HFF-Myc (cell line): ENCODE results near the gene RING1.
A peak's percentile ranks its signal among the peaks of the same experiment; 100 is the strongest.

Experiments used
- DNase-seq: peaks from one replicate; pipeline ENCODE4 v3.0.0-alpha.2; 2011; ENCODE audit warnings: low read depth; ENCODE audit errors: extremely low read depth
- H3K4me3 ChIP-seq: replicated peaks from 2 replicates; pipeline ENCODE4 v1.5.1; 2011; ENCODE audit warnings: low read depth, mild to moderate bottlenecking, control low read depth, low read length
- TF ChIP-seq, protein P1 (sequence below): IDR thresholded peaks from 2 replicates; pipeline ENCODE4 v1.5.1; 2012; ENCODE audit warnings: mild to moderate bottlenecking, low read depth, low read length, control low read depth; ENCODE audit errors: missing control alignments

The RING1 gene

DNA sequence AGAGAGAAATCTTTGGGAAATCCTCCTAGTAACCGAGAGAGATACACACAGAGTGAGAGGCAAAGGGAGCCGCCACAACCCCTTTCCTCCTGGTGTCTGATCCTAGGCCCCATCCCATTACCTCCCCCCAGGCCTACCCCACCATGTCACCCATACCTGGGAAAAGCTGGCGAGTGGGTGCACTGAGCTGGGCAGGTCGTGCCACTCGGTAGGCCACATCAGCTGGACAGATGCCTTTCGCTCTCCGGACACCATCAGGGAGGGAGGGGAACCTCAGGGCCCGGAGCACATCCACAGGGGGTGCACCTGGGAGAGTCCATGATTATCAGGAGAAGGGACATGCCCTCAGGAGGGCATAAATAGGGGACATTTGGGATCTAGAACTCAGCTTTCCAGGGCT, 19.1 kb upstream of the RING1 start:
- DNase-seq: no peak
- TF ChIP-seq, protein P1, sequence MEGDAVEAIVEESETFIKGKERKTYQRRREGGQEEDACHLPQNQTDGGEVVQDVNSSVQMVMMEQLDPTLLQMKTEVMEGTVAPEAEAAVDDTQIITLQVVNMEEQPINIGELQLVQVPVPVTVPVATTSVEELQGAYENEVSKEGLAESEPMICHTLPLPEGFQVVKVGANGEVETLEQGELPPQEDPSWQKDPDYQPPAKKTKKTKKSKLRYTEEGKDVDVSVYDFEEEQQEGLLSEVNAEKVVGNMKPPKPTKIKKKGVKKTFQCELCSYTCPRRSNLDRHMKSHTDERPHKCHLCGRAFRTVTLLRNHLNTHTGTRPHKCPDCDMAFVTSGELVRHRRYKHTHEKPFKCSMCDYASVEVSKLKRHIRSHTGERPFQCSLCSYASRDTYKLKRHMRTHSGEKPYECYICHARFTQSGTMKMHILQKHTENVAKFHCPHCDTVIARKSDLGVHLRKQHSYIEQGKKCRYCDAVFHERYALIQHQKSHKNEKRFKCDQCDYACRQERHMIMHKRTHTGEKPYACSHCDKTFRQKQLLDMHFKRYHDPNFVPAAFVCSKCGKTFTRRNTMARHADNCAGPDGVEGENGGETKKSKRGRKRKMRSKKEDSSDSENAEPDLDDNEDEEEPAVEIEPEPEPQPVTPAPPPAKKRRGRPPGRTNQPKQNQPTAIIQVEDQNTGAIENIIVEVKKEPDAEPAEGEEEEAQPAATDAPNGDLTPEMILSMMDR: no peak
- H3K4me3 ChIP-seq: no peak overlapping the region

DNA sequence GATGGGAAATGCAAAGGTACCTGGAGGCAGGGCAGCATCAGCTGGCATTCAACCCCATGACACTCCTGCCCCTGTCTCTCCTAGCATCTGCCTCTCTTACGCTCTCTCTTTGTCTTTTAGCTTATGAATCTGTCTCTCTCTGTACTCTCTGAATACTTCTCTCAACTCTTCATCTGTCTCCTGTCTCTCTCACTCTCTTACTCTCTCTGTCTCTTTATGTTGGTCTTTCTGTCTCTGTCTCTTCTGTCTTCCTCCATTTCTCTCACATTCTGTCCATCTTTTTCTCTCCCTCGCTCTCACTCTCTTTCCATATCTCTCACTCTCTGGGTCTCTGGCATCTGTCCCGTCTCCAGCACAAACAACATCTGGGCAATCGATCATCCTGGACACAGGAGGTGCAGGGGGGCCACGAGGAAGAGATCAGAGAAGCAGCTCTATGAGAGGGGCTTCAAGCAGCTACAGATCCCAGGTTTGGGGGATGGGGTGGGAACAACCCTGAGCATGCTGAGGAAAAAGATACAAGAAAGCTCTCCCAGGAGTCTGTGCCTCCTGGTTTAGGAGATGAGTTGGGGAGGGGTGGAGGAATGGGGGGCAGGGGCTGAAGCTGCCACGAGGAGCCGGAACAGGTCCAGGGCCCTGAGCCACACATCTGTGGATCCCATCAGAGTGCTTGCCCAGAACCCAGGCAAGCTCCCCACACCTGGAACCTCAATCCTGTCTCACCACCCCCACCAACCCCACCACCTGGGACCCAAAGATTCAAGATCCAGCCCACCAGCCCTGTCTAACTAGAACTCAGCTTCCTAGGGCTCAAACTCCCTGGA, 18.5 kb upstream of the RING1 start:
- DNase-seq: no peak
- TF ChIP-seq, protein P1: no peak
- H3K4me3 ChIP-seq: no peak overlapping the region

DNA sequence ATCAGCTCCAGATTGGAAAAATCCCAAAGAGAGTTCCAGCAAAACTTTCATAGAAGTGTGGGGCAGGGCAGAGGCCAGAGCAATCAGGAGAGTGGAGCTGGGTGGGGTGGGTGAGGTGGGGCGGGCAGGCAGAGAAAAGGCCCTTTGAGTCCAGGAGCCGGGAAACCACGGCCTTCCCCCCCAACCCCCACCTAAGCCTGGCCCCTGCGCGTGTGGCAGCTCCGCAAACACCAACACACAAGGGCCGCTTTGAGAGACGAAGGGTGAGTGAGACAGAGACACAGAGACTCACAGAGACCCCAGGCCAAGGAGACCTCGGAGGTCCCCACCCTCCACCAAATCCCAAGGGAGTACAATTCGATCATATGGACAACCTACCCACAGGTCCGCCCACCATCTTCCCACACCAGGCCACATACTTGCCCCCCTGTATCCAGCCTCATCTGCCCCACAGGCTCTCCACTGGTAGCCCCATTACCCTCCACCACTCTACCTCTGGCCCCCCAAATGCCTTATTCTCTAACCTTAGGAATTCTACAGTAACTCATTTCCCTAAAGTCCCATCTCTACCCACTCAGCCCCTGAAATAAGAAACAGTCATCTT, 17.7 kb upstream of the RING1 start:
- DNase-seq: no peak
- TF ChIP-seq, protein P1: no peak
- H3K4me3 ChIP-seq: no peak overlapping the region

DNA sequence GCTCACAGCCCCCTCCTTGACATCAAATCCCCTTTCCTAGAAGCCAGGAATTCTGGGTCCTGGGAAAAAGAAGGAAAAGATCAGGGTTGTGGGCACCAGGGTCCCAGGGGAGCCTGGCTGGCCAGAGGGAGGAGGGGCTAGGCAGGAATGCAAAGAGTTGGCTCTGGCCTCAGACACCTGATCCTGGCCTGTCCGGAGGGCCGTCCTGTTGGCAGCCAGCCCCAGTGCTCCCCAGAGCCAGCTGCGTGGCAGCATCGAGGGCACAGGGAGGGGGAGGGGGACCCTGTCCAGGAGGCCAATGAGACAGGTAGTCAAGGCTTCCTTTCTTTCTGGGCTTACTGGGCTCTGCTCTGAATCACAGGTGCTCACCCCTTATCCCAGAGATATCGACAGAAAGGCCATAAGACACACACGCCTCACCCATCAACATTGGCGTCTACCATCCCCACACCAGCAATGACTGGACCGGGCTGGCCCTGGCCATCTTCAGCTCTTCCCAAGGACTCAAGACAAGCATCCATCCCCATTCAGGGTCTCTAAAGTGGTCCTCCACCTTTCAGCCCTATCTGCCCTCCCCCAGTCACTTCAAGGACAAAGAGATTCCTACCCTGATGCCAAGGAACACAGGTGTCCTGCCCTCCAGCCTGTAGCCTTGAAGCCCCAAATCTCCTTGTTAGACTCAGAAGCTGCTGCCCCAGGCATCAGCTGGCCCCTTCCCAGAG, 16.8 kb upstream of the RING1 start:
- no peak for DNase-seq
- TF ChIP-seq, protein P1: no peak
- no peak overlapping the region for H3K4me3 ChIP-seq

DNA sequence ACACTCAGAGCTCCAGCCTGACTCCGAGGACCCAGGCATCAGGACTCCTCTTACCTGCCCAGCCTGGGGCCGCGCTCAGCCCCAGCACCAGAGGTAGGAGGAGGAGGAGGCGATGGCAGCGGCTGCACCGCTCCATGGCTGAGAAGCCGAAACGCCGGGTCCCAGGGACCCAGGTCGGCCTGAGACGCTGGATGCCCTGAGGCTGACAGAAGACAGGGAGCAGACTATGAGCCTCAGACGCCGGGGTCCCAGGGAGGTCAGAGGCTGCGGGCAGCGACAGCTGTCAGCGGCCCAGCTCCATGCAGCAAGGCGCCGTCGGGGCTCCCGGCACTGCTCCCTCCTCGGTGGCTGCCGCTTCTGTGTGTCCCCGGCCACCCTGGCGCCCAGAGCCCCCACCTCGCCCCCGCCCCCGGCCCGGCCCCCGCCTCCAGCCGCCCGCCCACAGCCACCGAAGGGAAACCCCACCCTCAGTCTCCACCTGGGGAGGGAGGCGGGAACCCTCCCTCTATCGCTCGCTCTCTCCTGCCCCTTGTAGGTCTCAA, 16.1 kb upstream of the RING1 start, which contains the start of gene COL11A2:
Gene COL11A2, minus strand, starts transcription at position 363 of the 542 bp plus-strand sequence. Its CDS starts 227 bp downstream, at position 136.
- 0 out of 2 replicates have a peak within 1 kb of the TSS, but pooled peaks have one; percentile 15 for H3K4me3 ChIP-seq
- DNase-seq: no peak

More for the DNA sequence above, 16.1 kb upstream of the RING1 start, which contains the start of gene COL11A2:
- TF ChIP-seq, protein P1: no peak
